Common myeloid progenitor, CD34-positive (primary cell): Measurements from ENCODE around the gene ZNFX1.

Source experiments
- CTCF ChIA-PET: fragments of 350-600 bp; sonication (Branson Sonifier 250); formaldehyde crosslinking; loops from one replicate; lab custom pipeline; 2021; ENCODE audit warnings: antibody characterized with exemption; lab: Charles Lee
- POLR2A ChIA-PET: fragments of 350-600 bp; sonication (Branson Sonifier 250); formaldehyde crosslinking; loops from one replicate; lab custom pipeline; 2021; ENCODE audit warnings: antibody characterized with exemption; lab: Charles Lee
- DNase-seq, 3 donors: peaks; one replicate each; pipeline versions ENCODE4 v3.0.0 to v3.0.0-alpha.2; 2013
- H3K27ac ChIP-seq, 2 experiments: 1 replicate in 1 of 2; 2 replicates in 1 of 2; pipeline ENCODE4 v1.7.0; 2013; ENCODE audit warnings: inconsistent platforms in 2 of 2, low read length in 2 of 2, mild to moderate bottlenecking in 2 of 2, low read depth in 1 of 2, moderate library complexity in 1 of 2; ENCODE audit not compliant: severe bottlenecking in 2 of 2, insufficient read depth in 1 of 2, poor library complexity in 1 of 2
- H3K27me3 ChIP-seq, 5 experiments: replicated peaks in 2 of 5; 1 replicate in 3 of 5; 2 replicates in 2 of 5; pipeline versions ENCODE4 v1.6.1 to v1.7.0; 2013; ENCODE audit warnings: low read length in 4 of 5, mild to moderate bottlenecking in 2 of 5, moderate library complexity in 2 of 5, inconsistent platforms in 1 of 5; ENCODE audit not compliant: insufficient read depth in 5 of 5, control insufficient read depth in 4 of 5
- H3K36me3 ChIP-seq, 4 experiments: 1 replicate in 2 of 4; 2 replicates in 2 of 4; pipeline versions ENCODE4 v1.6.1 to v1.7.0; 2013; ENCODE audit warnings: low read length in 3 of 4, control low read depth in 1 of 4, mild to moderate bottlenecking in 1 of 4; ENCODE audit not compliant: control insufficient read depth in 4 of 4, insufficient read depth in 4 of 4
- H3K4me1 ChIP-seq, 4 experiments: 1 replicate in 3 of 4; 2 replicates in 1 of 4; pipeline versions ENCODE4 v1.6.1 to v1.7.1; 2013; ENCODE audit warnings: low read length in 3 of 4, mild to moderate bottlenecking in 3 of 4, control low read depth in 1 of 4, inconsistent platforms in 1 of 4, moderate library complexity in 1 of 4; ENCODE audit not compliant: control insufficient read depth in 4 of 4, insufficient read depth in 4 of 4; ENCODE audit errors: control extremely low read depth in 1 of 4
- H3K4me3 ChIP-seq, 7 experiments: 1 replicate in 4 of 7; 2 replicates in 3 of 7; pipeline versions ENCODE4 v1.5.1 to v1.7.0; 2013; ENCODE audit warnings: mild to moderate bottlenecking in 7 of 7, low read length in 6 of 7, moderate library complexity in 6 of 7, inconsistent platforms in 2 of 7, low read depth in 2 of 7, control low read depth in 1 of 7; ENCODE audit not compliant: insufficient read depth in 4 of 7, control insufficient read depth in 1 of 7; ENCODE audit errors: extremely low read depth in 1 of 7
- H3K9me3 ChIP-seq, 5 experiments: 1 replicate in 4 of 5; 2 replicates in 1 of 5; pipeline versions ENCODE4 v1.6.1 to v1.7.1; 2013; ENCODE audit warnings: low read length in 4 of 5, mild to moderate bottlenecking in 2 of 5, inconsistent platforms in 1 of 5, low read depth in 1 of 5, moderate library complexity in 1 of 5; ENCODE audit not compliant: control insufficient read depth in 4 of 5, insufficient read depth in 2 of 5; ENCODE audit errors: control extremely low read depth in 1 of 5
- WGBS: methylation state at CpG from one replicate; pipeline ENCODE4 v1.1.5; 2013; ENCODE audit not compliant: insufficient coverage; 5-methylcytosine and 5-hydroxymethylcytosine counted together

Gene ZNFX1

DNA sequence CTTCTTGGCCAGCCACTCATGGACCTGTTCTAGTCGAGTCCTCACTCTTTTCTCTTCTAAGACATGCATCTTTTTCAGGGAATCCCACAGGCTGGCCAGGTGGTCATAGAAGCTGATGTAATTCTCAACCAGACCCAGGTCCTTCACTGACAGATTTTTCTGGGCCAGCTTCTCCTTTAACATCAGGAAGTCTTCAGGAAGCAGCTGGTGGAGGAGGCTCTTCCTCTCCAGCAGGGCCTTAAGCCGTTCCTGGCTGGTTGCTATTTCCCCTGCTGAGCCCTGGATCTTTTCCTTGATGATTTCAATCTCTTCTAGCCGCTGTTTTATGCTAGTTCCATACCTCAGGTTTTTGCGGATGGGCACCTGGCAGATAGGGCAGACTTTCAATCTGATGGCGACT is 30.1 kb downstream of the ZNFX1 start:
- Histone ChIP-seq H3K4me1 (peaks cover 2 to 22% (median 16%) of the 10 kb centered on the region in 4 experiments), H3K27me3 (no peaks in the 10 kb centered on the region), H3K4me3 (peak overlapping the region in 1 of 7 experiments; percentile 28), H3K27ac (no peak overlapping the region), H3K9me3 (no peaks in the 10 kb centered on the region), H3K36me3 (peaks cover 20 to 86% (median 69%) of the 10 kb centered on the region in 4 experiments)
- WGBS: 10% methylated on average over 5 of the region's 5 CpGs
- ChIA-PET POLR2A (interaction anchor here (0.9 to 1.4 kb wide), 2 partner anchors 12 to 76 kb away, joined by 3 to 4 read pairs; no protein-coding TSS in a partner anchor), CTCF (interaction anchor here (0.8 to 7.1 kb wide), 9 partner anchors 13 to 114 kb away, joined by 3 to 83 read pairs (median 8); no protein-coding TSS in a partner anchor)
- DNase-seq: peak in 2 of 3 donors; percentile 63 to 72

DNA sequence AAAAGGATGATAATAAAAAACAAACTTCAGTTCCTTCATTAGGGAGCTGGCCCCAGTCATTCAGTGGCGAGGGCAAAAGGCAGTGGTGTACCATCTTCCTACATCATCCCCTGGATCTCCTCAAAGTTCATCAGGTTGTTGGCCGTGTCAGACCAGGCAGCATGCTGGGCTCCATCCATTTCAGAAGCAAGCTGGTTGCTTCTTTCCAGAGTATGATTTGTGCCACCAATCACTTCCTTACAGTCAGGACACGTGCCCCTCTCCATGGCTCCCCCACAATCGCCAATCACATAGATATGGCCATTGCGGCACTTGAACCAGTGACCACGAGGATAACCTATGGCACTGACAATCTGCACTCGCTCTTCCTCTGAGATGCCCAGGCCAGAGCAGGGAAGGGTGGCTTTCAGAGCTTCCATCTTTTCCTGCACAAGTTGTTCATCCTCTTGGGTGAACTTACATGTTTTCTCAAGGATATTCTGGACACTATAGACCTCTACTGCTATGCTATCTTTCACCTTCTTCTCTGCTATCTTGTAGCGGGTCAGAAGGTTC is 30.6 kb downstream of the ZNFX1 start:
- Histone ChIP-seq H3K4me3 (no peak overlapping the region), H3K9me3 (no peaks in the 10 kb centered on the region), H3K4me1 (peaks cover 2 to 22% (median 16%) of the 10 kb centered on the region in 4 experiments), H3K27ac (no peak overlapping the region), H3K36me3 (peaks cover 21 to 85% (median 69%) of the 10 kb centered on the region in 4 experiments), H3K27me3 (no peaks in the 10 kb centered on the region)
- 87% methylated on average over 8 of the region's 8 CpGs for WGBS
- POLR2A ChIA-PET: interaction anchor here (0.8 to 1.4 kb wide), 4 partner anchors 12 to 76 kb away, joined by 3 to 4 read pairs (median 4); no protein-coding TSS in a partner anchor
- CTCF ChIA-PET: interaction anchor here (0.8 to 7.1 kb wide), 11 partner anchors 12 to 114 kb away, joined by 3 to 83 read pairs (median 8); no protein-coding TSS in a partner anchor
- DNase-seq: no peak

DNA sequence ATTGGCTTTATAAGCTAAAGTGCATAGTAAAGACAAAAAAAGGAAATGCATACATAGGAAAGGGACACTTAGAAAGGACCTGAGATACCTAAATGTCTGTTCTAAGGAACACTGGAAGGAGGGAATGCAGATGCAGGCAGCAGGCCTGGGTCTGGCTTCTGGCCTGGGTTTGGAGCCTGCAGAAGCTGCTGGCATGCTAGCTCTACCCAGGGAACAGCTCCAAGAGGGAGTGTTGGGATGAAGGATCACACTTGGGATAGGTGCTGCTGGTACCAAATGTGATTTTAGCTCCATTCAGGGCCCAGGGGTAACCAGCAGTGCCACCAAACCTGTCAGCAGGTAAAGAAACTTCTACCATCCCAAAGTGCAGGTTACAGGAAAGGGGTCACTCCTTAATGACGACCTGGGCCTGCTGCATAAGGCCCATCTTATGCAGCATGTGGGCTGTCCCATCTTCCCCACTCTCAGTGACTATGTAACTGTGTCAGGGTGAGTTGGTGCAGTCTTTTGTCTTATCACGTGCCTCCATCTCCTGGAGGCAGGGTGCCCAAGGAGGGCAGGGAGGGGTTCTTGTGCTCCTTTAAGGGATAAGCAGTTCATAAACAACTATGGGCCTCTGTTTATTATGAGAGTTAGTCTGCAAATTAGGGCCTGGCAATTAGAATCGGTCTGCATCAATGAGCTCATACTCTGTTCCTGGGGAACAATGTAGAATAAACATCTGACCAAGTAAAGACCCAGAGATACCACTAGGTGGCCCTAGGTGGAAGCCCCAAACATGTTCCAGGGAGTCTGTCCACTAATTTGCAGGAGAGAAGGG is 31.7 kb downstream of the ZNFX1 start:
- peaks cover 21 to 88% (median 71%) of the 10 kb centered on the region in 4 experiments for H3K36me3 ChIP-seq
- no peak overlapping the region for H3K27ac ChIP-seq
- ChIA-PET CTCF (interaction anchor here (0.8 to 7.1 kb wide), 18 partner anchors 8 to 621 kb away, joined by 3 to 83 read pairs (median 4); no protein-coding TSS in a partner anchor), POLR2A (interaction anchor here (1.4 to 1.5 kb wide), 2 partner anchors 72 to 78 kb away, joined by 4 to 5 read pairs; no protein-coding TSS in a partner anchor)
- no peaks in the 10 kb centered on the region for H3K27me3 ChIP-seq
- no peak overlapping the region for H3K4me3 ChIP-seq
- 15% methylated on average over 2 of the region's 3 CpGs for WGBS
- peaks cover 2 to 22% (median 16%) of the 10 kb centered on the region in 4 experiments for H3K4me1 ChIP-seq
- no peaks in the 10 kb centered on the region for H3K9me3 ChIP-seq
- DNase-seq: peak; percentile 45 to 74 (median 72)

DNA sequence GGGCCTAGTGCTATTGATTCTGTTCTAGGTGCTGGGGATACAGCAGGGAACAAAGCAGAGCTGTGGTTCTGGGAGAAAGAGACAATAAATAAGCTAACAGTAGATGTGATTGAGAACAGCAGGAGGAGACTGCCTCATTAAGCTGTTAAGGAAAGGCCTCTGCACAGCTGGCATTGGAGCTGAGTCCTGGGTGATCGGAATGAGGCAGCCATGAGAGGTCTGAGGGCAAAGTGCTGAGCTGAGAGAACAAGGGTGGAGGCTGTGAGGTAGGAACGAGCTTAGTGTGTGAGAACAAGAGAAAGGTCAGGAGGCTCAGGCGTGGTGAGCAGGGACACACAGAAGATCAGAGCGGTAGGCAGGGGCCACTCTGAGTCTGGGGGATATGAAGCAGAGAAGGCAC is 40.3 kb downstream of the ZNFX1 start:
- ChIA-PET CTCF (interaction anchor here (1.1 to 2.1 kb wide), 8 partner anchors 8 to 105 kb away, joined by 3 to 15 read pairs (median 4); no protein-coding TSS in a partner anchor), POLR2A (interaction anchor here (0.8 kb wide), 1 partner anchor 40 kb away, joined by 3 read pairs; the partner anchor contains the start of gene ZNFX1)
- no peak for DNase-seq
- Histone ChIP-seq H3K27me3 (no peaks in the 10 kb centered on the region), H3K9me3 (no peaks in the 10 kb centered on the region), H3K36me3 (peaks cover 27 to 85% (median 75%) of the 10 kb centered on the region in 4 experiments), H3K4me1 (no peaks in the 10 kb centered on the region), H3K4me3 (no peak overlapping the region), H3K27ac (no peak overlapping the region)
- 93% methylated on average over 2 of the region's 4 CpGs for WGBS

DNA sequence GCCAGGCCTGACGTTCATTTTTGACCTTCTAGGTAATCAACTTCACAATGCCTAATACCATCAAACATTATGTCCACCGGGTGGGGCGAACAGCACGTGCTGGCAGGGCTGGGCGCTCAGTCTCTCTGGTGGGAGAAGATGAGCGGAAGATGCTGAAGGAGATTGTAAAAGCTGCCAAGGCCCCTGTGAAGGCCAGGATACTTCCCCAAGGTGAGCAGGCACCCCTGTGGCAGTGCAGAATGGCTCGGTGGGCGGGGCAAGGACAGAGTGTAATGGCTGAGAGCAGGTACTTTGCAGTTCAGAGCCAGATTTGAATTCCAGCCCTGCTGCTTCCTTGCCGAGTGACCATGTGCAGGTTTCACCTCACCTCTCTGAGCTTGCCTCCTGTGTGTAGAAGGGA is 41.6 kb downstream of the ZNFX1 start:
- H3K4me3 ChIP-seq: no peak overlapping the region
- peaks cover 0 to 3% (median 1%) of the 10 kb centered on the region in 4 experiments for H3K4me1 ChIP-seq
- peaks cover 29 to 81% (median 73%) of the 10 kb centered on the region in 4 experiments for H3K36me3 ChIP-seq
- no peaks in the 10 kb centered on the region for H3K9me3 ChIP-seq
- H3K27ac ChIP-seq: no peak overlapping the region
- no peaks in the 10 kb centered on the region for H3K27me3 ChIP-seq
- WGBS: 100% methylated on average over 7 of the region's 9 CpGs
- ChIA-PET POLR2A (no interaction called here), CTCF (interaction anchor here (1.4 to 2.1 kb wide), 2 partner anchors 13 to 87 kb away, joined by 4 read pairs; no protein-coding TSS in a partner anchor)
- DNase-seq: no peak

DNA sequence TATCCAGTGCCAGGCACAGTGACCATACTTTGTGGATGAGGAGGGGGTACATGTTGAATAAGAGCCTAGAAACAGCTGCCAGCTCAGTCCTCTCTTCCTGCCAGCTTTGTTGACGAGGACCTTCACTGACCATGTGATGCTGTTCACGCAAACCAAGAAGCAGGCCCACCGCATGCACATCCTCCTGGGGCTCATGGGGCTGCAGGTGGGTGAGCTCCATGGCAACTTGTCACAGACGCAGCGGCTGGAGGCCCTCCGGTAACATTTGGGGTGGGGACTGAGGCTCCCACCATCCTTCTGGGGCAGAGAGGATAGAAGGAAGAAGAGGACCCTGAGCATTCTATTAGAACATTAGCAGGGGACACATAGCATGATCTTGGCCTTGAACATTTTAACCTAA is 43.0 kb downstream of the ZNFX1 start:
- DNase-seq: no peak
- no peak overlapping the region for H3K27ac ChIP-seq
- peaks cover 29 to 86% (median 76%) of the 10 kb centered on the region in 4 experiments for H3K36me3 ChIP-seq
- no peaks in the 10 kb centered on the region for H3K27me3 ChIP-seq
- CTCF ChIA-PET: interaction anchor here (0.9 to 1.3 kb wide), 3 partner anchors 10 to 19 kb away, joined by 3 to 4 read pairs (median 3); no protein-coding TSS in a partner anchor
- H3K4me1 ChIP-seq: peaks cover 6 to 17% (median 15%) of the 10 kb centered on the region in 4 experiments
- POLR2A ChIA-PET: interaction anchor here (0.7 kb wide), 1 partner anchor 13 kb away, joined by 3 read pairs; no protein-coding TSS in a partner anchor
- 100% methylated on average over 1 of the region's 6 CpGs for WGBS
- no peak overlapping the region for H3K4me3 ChIP-seq
- H3K9me3 ChIP-seq: no peaks in the 10 kb centered on the region
